Measurements from ENCODE around the gene IL22RA1. TPM values are rescaled to one million over a fixed set of nuclear protein-coding genes. Genes with fewer than 3 reads are reported as not detected.

IL22RA1 gene
- total RNA-seq, 4 donors from 2014 or later: 0.23 TPM; not detected in 3

- intact Hi-C loops (cut with DNase I): no loop called here
- H3K9me3 ChIP-seq: no peaks in the 10 kb centered on the region
- H3K27ac ChIP-seq (replicated peaks in 1 of 4): peak within 1 kb of the TSS; percentile 56 to 83 (median 64)
- no peak for DNase-seq (ENCODE audit: extremely low spot score)
- peaks cover 0 to 49% (median 0%) of the 10 kb centered on the region in 4 donors for H3K27me3 ChIP-seq
- WGBS: 12% methylated on average over 20 of the region's 74 CpGs
- H3K4me3 ChIP-seq: peak within 1 kb of the TSS; percentile 56 to 69 (median 65)
- H3K4me1 ChIP-seq: peaks cover 4 to 18% (median 16%) of the 10 kb centered on the region in 4 donors
- H3K36me3 ChIP-seq: no peaks in the 10 kb centered on the region
- TF ChIP-seq POLR2AphosphoS5 (IDR thresholded peaks at IDR 0.05) (no peak), CTCF (IDR thresholded peaks at IDR 0.05) (no peak), POLR2A (IDR thresholded peaks at IDR 0.05; ENCODE audit: low read depth) (no peak), EP300 (IDR thresholded peaks at IDR 0.05) (no peak)
These were observed 44.3 kb upstream of the IL22RA1 start, which contains the start of gene IFNLR1 for GRCh38 chr1:24186993-24187790. TSS of gene IFNLR1 (minus strand) at chr1:24187289. CDS start at chr1:24187248, 41 bp downstream.

- no peaks in the 10 kb centered on the region for H3K9me3 ChIP-seq
- peaks cover 4 to 18% (median 16%) of the 10 kb centered on the region in 4 donors for H3K4me1 ChIP-seq
- no peak for DNase-seq (ENCODE audit: extremely low spot score)
- peak overlapping the region; percentile 56 to 69 (median 65) for H3K4me3 ChIP-seq
- peaks cover 0 to 44% (median 0%) of the 10 kb centered on the region in 4 donors for H3K27me3 ChIP-seq
- H3K27ac ChIP-seq (replicated peaks in 1 of 4): peak overlapping the region; percentile 56 to 83 (median 64)
- 48% methylated on average over 8 of the region's 8 CpGs for WGBS
- intact Hi-C loops (cut with DNase I): no loop called here
- H3K36me3 ChIP-seq: no peaks in the 10 kb centered on the region
- TF ChIP-seq POLR2A (IDR thresholded peaks at IDR 0.05; ENCODE audit: low read depth) (no peak), POLR2AphosphoS5 (IDR thresholded peaks at IDR 0.05) (no peak), EP300 (IDR thresholded peaks at IDR 0.05) (no peak), CTCF (IDR thresholded peaks at IDR 0.05) (no peak)
These were observed 43.7 kb upstream of the IL22RA1 start for GRCh38 chr1:24186711-24186992.

- peak overlapping the region in 2 of 4 donors; percentile 69 to 83 for H3K27ac ChIP-seq (replicated peaks in 1 of 4)
These were observed 43.2 kb upstream of the IL22RA1 start for GRCh38 chr1:24186031-24186710.

GRCh38 chr1:24185076-24185475, 42.1 kb upstream of the IL22RA1 start:
- DNase-seq (ENCODE audit: extremely low spot score): no peak
- TF ChIP-seq POLR2A (IDR thresholded peaks at IDR 0.05; ENCODE audit: low read depth) (no peak), CTCF (IDR thresholded peaks at IDR 0.05) (no peak), POLR2AphosphoS5 (IDR thresholded peaks at IDR 0.05) (no peak), EP300 (IDR thresholded peaks at IDR 0.05) (no peak)
- 85% methylated on average over 4 of the region's 4 CpGs for WGBS
- intact Hi-C loops (cut with DNase I): no loop called here
- no peak overlapping the region for H3K27ac ChIP-seq (replicated peaks in 1 of 4)
- no peaks in the 10 kb centered on the region for H3K36me3 ChIP-seq
- H3K4me3 ChIP-seq: no peak overlapping the region
- H3K4me1 ChIP-seq: peaks cover 4 to 18% (median 16%) of the 10 kb centered on the region in 4 donors
- peaks cover 0 to 33% (median 0%) of the 10 kb centered on the region in 4 donors for H3K27me3 ChIP-seq
- H3K9me3 ChIP-seq: no peaks in the 10 kb centered on the region

More at GRCh38 chr1:24186031-24186710, 43.2 kb upstream of the IL22RA1 start:
- Histone ChIP-seq H3K4me3 (peak overlapping the region in 3 of 4 donors; percentile 62 to 69 (median 68)), H3K36me3 (no peaks in the 10 kb centered on the region), H3K9me3 (no peaks in the 10 kb centered on the region), H3K27me3 (peaks cover 0 to 39% (median 0%) of the 10 kb centered on the region in 4 donors), H3K4me1 (peaks cover 4 to 18% (median 16%) of the 10 kb centered on the region in 4 donors)
- no peak for DNase-seq (ENCODE audit: extremely low spot score)
- intact Hi-C loops (cut with DNase I): no loop called here
- no peak for TF ChIP-seq POLR2A (IDR thresholded peaks at IDR 0.05; ENCODE audit: low read depth)
- no peak for TF ChIP-seq CTCF (IDR thresholded peaks at IDR 0.05)
- TF ChIP-seq POLR2AphosphoS5 (IDR thresholded peaks at IDR 0.05): no peak
- TF ChIP-seq EP300 (IDR thresholded peaks at IDR 0.05): no peak
- WGBS: 75% methylated on average over 13 of the region's 13 CpGs

Measured in esophagus muscularis mucosa (tissue), 4 donors.